Cardiac muscle cell (in vitro differentiated cells and primary cell): ENCODE results near the gene FOXJ3. TPM values are rescaled to one million over a fixed set of nuclear protein-coding genes. Genes with fewer than 3 reads are reported as not detected.

Experiments used
- DNase-seq, 2 donors: peaks; one replicate each; pipeline versions ENCODE4 v3.0.0 to v3.0.0-alpha.2; 2010 to 2017; ENCODE audit warnings: low read depth in 1 of 2, low spot score in 1 of 2
- H3K27ac ChIP-seq: fragments of 200-600 bp; sonication (generic); 2 replicates; pipeline ENCODE4 v1.5.1; 2016
- H3K27me3 ChIP-seq: fragments of 200-600 bp; sonication (generic); 2 replicates; pipeline ENCODE4 v1.6.0; 2016; ENCODE audit warnings: control low read depth
- H3K36me3 ChIP-seq: fragments of 200-600 bp; sonication (generic); 2 replicates; pipeline ENCODE4 v1.5.1; 2016; ENCODE audit warnings: control low read depth
- H3K4me1 ChIP-seq: fragments of 200-600 bp; sonication (generic); 2 replicates; pipeline ENCODE4 v1.8.1; 2017; ENCODE audit warnings: low read depth, mild to moderate bottlenecking, mixed run types
- H3K4me3 ChIP-seq: fragments of 200-600 bp; sonication (generic); 2 replicates; pipeline ENCODE4 v1.5.1; 2016; ENCODE audit warnings: mild to moderate bottlenecking
- H3K9me3 ChIP-seq: fragments of 200-600 bp; sonication (generic); 2 replicates; pipeline ENCODE4 v1.5.1; 2017; ENCODE audit warnings: low read depth, mild to moderate bottlenecking, control low read depth
- polyA plus RNA-seq: library from polyadenylated mRNA; unstranded; fragments of >200 nt; fragmentation: Nextera tagmentation; extraction: Ambion mirVana; gene quantifications from 2 replicates; pipeline ENCODE4 v1.2.1, GENCODE V29; 2016
- total RNA-seq: library from RNA; depleted of rRNA; stranded (reverse); fragments of >200 nt; gene quantifications from 2 replicates; pipeline ENCODE4 v1.2.3, GENCODE V29; 2016
- TF ChIP-seq, protein P1 (sequence below): IDR thresholded peaks from 2 replicates; pipeline ENCODE4 v1.5.1; 2012; ENCODE audit warnings: low read depth, mild to moderate bottlenecking, low read length

The FOXJ3 gene
- total and polyA plus RNA-seq, 2 experiments from 2014 or later, result 25.4 to 54.1 TPM

DNA sequence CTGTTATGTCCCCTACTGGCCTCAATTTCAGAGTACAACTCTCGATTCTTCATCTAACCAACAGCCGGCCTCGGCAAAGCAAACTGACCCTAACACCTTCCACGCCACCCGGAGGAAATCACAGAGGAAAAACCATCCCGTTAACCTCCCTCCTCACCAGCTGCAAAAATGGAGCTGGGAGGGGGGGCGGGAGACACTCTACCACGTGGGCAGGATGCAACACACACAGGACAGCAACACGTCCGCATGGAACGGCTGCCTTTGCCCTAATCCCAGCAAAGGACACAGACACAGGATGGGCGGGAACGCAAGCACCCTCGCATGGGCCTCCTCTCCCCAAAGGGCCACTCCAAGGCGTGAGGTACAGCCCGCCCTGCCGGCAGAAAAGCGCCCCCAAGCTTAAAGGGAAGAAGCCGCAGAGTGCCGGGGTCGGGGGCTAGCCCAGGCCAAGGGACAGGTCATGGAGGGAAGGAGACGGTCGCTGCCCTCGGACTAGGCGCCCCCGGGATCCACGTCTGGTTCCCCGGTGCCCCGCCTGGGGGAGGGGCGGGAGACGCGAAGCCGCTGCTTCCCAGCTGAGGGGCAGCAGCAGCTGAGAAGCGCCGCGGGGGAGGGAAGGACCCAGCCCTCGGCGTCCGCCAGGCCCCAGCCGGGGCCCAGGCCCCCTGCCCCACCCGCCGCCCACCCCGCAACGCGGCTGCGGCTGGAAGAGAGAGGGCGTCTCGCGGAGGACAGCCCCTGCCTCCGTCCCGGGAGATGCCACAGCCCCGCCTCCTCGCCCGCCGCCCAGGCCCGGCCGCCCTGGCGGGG, 590 bp downstream of the FOXJ3 start:
- Histone ChIP-seq H3K4me1 (peaks cover 37% of the 10 kb centered on the region), H3K36me3 (no peaks in the 10 kb centered on the region), H3K9me3 (no peaks in the 10 kb centered on the region), H3K27ac (peak overlapping the region; percentile 92), H3K4me3 (peak overlapping the region; percentile 67), H3K27me3 (no peaks in the 10 kb centered on the region)
- DNase-seq, result peak; percentile 61 to 63
- TF ChIP-seq, protein P1, sequence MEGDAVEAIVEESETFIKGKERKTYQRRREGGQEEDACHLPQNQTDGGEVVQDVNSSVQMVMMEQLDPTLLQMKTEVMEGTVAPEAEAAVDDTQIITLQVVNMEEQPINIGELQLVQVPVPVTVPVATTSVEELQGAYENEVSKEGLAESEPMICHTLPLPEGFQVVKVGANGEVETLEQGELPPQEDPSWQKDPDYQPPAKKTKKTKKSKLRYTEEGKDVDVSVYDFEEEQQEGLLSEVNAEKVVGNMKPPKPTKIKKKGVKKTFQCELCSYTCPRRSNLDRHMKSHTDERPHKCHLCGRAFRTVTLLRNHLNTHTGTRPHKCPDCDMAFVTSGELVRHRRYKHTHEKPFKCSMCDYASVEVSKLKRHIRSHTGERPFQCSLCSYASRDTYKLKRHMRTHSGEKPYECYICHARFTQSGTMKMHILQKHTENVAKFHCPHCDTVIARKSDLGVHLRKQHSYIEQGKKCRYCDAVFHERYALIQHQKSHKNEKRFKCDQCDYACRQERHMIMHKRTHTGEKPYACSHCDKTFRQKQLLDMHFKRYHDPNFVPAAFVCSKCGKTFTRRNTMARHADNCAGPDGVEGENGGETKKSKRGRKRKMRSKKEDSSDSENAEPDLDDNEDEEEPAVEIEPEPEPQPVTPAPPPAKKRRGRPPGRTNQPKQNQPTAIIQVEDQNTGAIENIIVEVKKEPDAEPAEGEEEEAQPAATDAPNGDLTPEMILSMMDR, result no peak

- Histone ChIP-seq H3K9me3 (no peaks in the 10 kb centered on the region), H3K36me3 (no peaks in the 10 kb centered on the region), H3K4me3 (peak overlapping the region; percentile 67), H3K27ac (peak overlapping the region; percentile 92), H3K27me3 (no peaks in the 10 kb centered on the region), H3K4me1 (peaks cover 32% of the 10 kb centered on the region)
- TF ChIP-seq, protein P1, result no peak
- no peak for DNase-seq
Measured at GRCh38 chr1:42333662-42334239, 1.3 kb downstream of the FOXJ3 start.

DNA sequence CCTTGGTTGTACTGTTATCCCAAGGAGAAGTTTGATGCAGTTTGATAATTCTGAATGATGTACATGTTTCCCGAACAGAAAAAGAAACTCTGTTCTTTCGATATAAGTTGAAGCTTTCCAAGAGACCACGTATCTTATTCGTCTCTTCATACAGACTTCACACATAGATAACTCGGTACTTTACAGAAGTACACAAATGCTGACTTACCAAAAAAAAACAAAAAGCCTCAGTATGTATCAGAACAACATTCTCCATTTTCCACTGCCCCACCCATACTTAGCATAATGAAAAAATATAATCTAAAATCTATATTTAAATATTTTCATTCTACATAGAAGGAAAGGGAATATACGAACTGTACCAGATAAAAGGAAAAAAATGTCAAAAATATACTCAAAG, 2.2 kb downstream of the FOXJ3 start:
- DNase-seq, result no peak
- TF ChIP-seq, protein P1, result no peak
- Histone ChIP-seq H3K4me1 (peaks cover 32% of the 10 kb centered on the region), H3K9me3 (no peaks in the 10 kb centered on the region), H3K36me3 (no peaks in the 10 kb centered on the region), H3K27ac (peak overlapping the region; percentile 92), H3K4me3 (peak overlapping the region; percentile 67), H3K27me3 (no peaks in the 10 kb centered on the region)

DNA sequence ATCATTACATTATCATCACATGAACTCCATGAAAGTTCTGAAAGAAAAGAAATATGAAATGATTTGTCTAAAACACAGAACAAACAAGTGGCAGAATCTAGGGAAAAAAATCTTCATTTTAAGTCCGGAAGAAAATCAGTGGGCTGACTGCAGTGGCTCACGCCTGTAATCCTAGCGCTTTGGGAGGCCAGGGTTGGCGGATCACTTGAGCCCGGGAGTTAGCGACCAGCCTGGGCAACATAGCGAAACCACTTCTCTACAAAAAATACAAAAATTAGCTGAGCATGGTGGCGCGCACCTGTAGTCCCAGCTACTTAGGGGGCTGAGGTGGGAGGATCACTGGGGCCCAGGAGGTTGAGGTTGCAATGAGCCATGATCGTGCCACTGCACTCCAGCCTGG, 4.8 kb downstream of the FOXJ3 start:
- no peak for DNase-seq
- H3K27me3 ChIP-seq, result no peaks in the 10 kb centered on the region
- peaks cover 22% of the 10 kb centered on the region for H3K4me1 ChIP-seq
- no peaks in the 10 kb centered on the region for H3K9me3 ChIP-seq
- TF ChIP-seq, protein P1, result no peak
- H3K27ac ChIP-seq, result no peak overlapping the region
- H3K36me3 ChIP-seq, result no peaks in the 10 kb centered on the region
- H3K4me3 ChIP-seq, result no peak overlapping the region

DNA sequence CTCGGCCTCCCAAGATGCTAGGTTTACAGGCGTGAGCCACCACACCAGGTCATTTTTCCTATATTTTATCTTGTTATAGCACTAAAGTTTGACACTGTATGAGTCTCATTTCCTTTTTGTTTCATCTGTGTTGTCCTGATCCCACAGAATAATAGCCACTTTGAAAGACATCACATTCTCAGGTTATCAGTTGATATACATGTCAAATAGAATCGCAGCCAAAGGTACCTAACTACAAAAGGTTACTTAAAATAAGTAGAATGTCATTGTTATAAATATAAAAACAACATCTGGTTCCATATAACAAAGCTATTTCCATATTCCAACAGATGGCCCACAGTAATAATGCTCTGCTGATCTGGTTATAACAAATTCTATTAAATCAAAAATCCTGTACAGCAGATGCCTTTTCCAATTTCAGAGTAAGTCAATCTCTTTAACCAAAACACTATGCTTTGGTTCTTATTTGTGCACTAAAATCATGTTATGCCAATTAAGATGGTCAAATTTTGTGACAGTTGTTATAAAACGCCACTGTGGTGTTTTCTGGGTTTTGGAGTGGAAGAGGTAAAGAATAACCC, 6.0 kb downstream of the FOXJ3 start:
- Histone ChIP-seq H3K27ac (peak overlapping the region; percentile 30), H3K9me3 (no peaks in the 10 kb centered on the region), H3K4me3 (no peak overlapping the region), H3K36me3 (no peaks in the 10 kb centered on the region), H3K4me1 (peaks cover 22% of the 10 kb centered on the region), H3K27me3 (no peaks in the 10 kb centered on the region)
- no peak for DNase-seq
- TF ChIP-seq, protein P1, result no peak
